Esophagus (tissue), 2 donors: ENCODE results near the gene CDC20. TPM values are rescaled to one million over a fixed set of nuclear protein-coding genes. Genes with fewer than 3 reads are reported as not detected.
A peak's percentile ranks its signal among the peaks of the same experiment; 100 is the strongest.

Experiments
- H3K27ac ChIP-seq, 2 donors: one replicate each; pipeline ENCODE4 v1.5.1; 2013; ENCODE audit warnings: low read depth in 2 of 2, mild to moderate bottlenecking in 2 of 2, inconsistent platforms in 1 of 2, low read length in 1 of 2, moderate library complexity in 1 of 2
- H3K27me3 ChIP-seq, 2 donors: one replicate each; pipeline ENCODE4 v1.6.1; 2013; ENCODE audit warnings: low read length in 2 of 2, control low read depth in 1 of 2, mild to moderate bottlenecking in 1 of 2; ENCODE audit not compliant: insufficient read depth in 2 of 2, control insufficient read depth in 1 of 2
- H3K36me3 ChIP-seq, 2 donors: one replicate each; pipeline ENCODE4 v1.6.1; 2013; ENCODE audit warnings: low read length in 1 of 2; ENCODE audit not compliant: control insufficient read depth in 2 of 2, insufficient read depth in 2 of 2
- H3K4me1 ChIP-seq, 2 donors: one replicate each; pipeline ENCODE4 v1.6.1; 2013; ENCODE audit warnings: low read length in 1 of 2; ENCODE audit not compliant: control insufficient read depth in 2 of 2, insufficient read depth in 2 of 2
- H3K4me3 ChIP-seq, 2 donors: one replicate each; pipeline ENCODE4 v1.5.1; 2013; ENCODE audit warnings: low read length in 2 of 2, mild to moderate bottlenecking in 2 of 2, low read depth in 1 of 2, moderate library complexity in 1 of 2
- H3K9me3 ChIP-seq, 2 donors: one replicate each; pipeline ENCODE4 v1.6.1; 2013; ENCODE audit warnings: mild to moderate bottlenecking in 2 of 2, low read depth in 1 of 2, low read length in 1 of 2, moderate library complexity in 1 of 2; ENCODE audit not compliant: control insufficient read depth in 2 of 2, insufficient read depth in 1 of 2
- WGBS, 2 donors: extraction: QIAGEN DNeasy Blood & Tissue Kit; methylation state at CpG; one replicate each; pipeline ENCODE4 v1.1.7; 2013; 5-methylcytosine and 5-hydroxymethylcytosine counted together
- polyA plus RNA-seq, 2 donors: library from polyadenylated mRNA; stranded (reverse); fragments of 200-250 nt; gene quantifications; one replicate each; pipeline ENCODE4 v1.2.3, GENCODE V29; 2013
- donor health status: healthy with polysubstance abuse.
- donor health status: Bipolar disorder and iron deficiency.

Gene CDC20
- polyA plus RNA-seq, 2 donors = 33.1 to 42.8 TPM

GRCh38 chr1:43325381-43325780 is 33.4 kb upstream of the CDC20 start:
- peaks cover 3% of the 10 kb centered on the region in 2 donors for H3K4me1 ChIP-seq
- H3K36me3 ChIP-seq = no peaks in the 10 kb centered on the region
- H3K4me3 ChIP-seq = no peak overlapping the region
- peaks cover 2 to 3% of the 10 kb centered on the region in 2 donors for H3K9me3 ChIP-seq
- no peaks in the 10 kb centered on the region for H3K27me3 ChIP-seq
- H3K27ac ChIP-seq = no peak overlapping the region

GRCh38 chr1:43327549-43328292 is 31.1 kb upstream of the CDC20 start:
- Histone ChIP-seq H3K27ac (no peak overlapping the region), H3K9me3 (peaks cover 2 to 3% of the 10 kb centered on the region in 2 donors), H3K4me1 (peaks cover 3 to 4% of the 10 kb centered on the region in 2 donors), H3K36me3 (no peaks in the 10 kb centered on the region), H3K27me3 (no peaks in the 10 kb centered on the region), H3K4me3 (no peak overlapping the region)
- WGBS, 2 donors = 94 to 97% methylated on average over 1 of the region's 1 CpG

- Histone ChIP-seq H3K4me3 (no peak overlapping the region), H3K27ac (peak overlapping the region in 1 of 2 donors; percentile 55)
These were observed 28.6 kb upstream of the CDC20 start for GRCh38 chr1:43329995-43330751.

GRCh38 chr1:43331688-43332087 is 27.1 kb upstream of the CDC20 start:
- WGBS, 2 donors = 90 to 96% methylated on average over 5 of the region's 5 CpGs
- H3K36me3 ChIP-seq = no peaks in the 10 kb centered on the region
- H3K4me3 ChIP-seq = no peak overlapping the region
- H3K27ac ChIP-seq = no peak overlapping the region
- H3K9me3 ChIP-seq = peaks cover 2 to 3% of the 10 kb centered on the region in 2 donors
- H3K4me1 ChIP-seq = peaks cover 3 to 4% of the 10 kb centered on the region in 2 donors
- no peaks in the 10 kb centered on the region for H3K27me3 ChIP-seq

More at GRCh38 chr1:43329995-43330751, 28.6 kb upstream of the CDC20 start:
- 45 to 48% methylated on average over 6 of the region's 6 CpGs for WGBS, 2 donors
- peaks cover 2 to 3% of the 10 kb centered on the region in 2 donors for H3K9me3 ChIP-seq
- H3K36me3 ChIP-seq = no peaks in the 10 kb centered on the region
- peaks cover 3 to 4% of the 10 kb centered on the region in 2 donors for H3K4me1 ChIP-seq
- no peaks in the 10 kb centered on the region for H3K27me3 ChIP-seq

GRCh38 chr1:43334453-43335205 is 24.2 kb upstream of the CDC20 start:
- no peaks in the 10 kb centered on the region for H3K27me3 ChIP-seq
- 72 to 74% methylated on average over 7 of the region's 7 CpGs for WGBS, 2 donors
- no peak overlapping the region for H3K27ac ChIP-seq
- no peaks in the 10 kb centered on the region for H3K36me3 ChIP-seq
- H3K4me3 ChIP-seq = no peak overlapping the region
- peaks cover 3 to 4% of the 10 kb centered on the region in 2 donors for H3K4me1 ChIP-seq
- no peaks in the 10 kb centered on the region for H3K9me3 ChIP-seq

- 79 to 81% methylated on average over 3 of the region's 3 CpGs for WGBS, 2 donors
- H3K4me1 ChIP-seq = no peaks in the 10 kb centered on the region
These were observed 21.2 kb upstream of the CDC20 start, which contains the start of gene MPL for GRCh38 chr1:43337588-43337987. MPL (plus strand) TSS chr1:43337818; CDS start chr1:43337849, 31 bp downstream.

GRCh38 chr1:43338001-43338400 is 20.8 kb upstream of the CDC20 start:
- no peak overlapping the region for H3K27ac ChIP-seq
- H3K4me3 ChIP-seq = no peak overlapping the region
- H3K9me3 ChIP-seq = no peaks in the 10 kb centered on the region
- 84 to 89% methylated on average over 5 of the region's 5 CpGs for WGBS, 2 donors
- H3K4me1 ChIP-seq = no peaks in the 10 kb centered on the region
- H3K27me3 ChIP-seq = no peaks in the 10 kb centered on the region
- H3K36me3 ChIP-seq = no peaks in the 10 kb centered on the region

More at GRCh38 chr1:43337588-43337987, 21.2 kb upstream of the CDC20 start, which contains the start of gene MPL:
- no peaks in the 10 kb centered on the region for H3K9me3 ChIP-seq
- H3K36me3 ChIP-seq = no peaks in the 10 kb centered on the region
- H3K4me3 ChIP-seq = no peak within 1 kb of the TSS
- no peak within 1 kb of the TSS for H3K27ac ChIP-seq
- H3K27me3 ChIP-seq = no peaks in the 10 kb centered on the region

- WGBS, 2 donors = 86 to 89% methylated on average over 6 of the region's 6 CpGs
- H3K9me3 ChIP-seq = no peaks in the 10 kb centered on the region
These were observed 19.1 kb upstream of the CDC20 start for GRCh38 chr1:43339584-43340232.

GRCh38 chr1:43340559-43340958 is 18.2 kb upstream of the CDC20 start:
- 57 to 73% methylated on average over 1 of the region's 1 CpG for WGBS, 2 donors
- Histone ChIP-seq H3K4me3 (no peak overlapping the region), H3K4me1 (no peaks in the 10 kb centered on the region), H3K36me3 (no peaks in the 10 kb centered on the region), H3K9me3 (no peaks in the 10 kb centered on the region), H3K27ac (no peak overlapping the region), H3K27me3 (no peaks in the 10 kb centered on the region)

More at GRCh38 chr1:43339584-43340232, 19.1 kb upstream of the CDC20 start:
- Histone ChIP-seq H3K4me3 (no peak overlapping the region), H3K27ac (no peak overlapping the region), H3K4me1 (no peaks in the 10 kb centered on the region), H3K36me3 (no peaks in the 10 kb centered on the region), H3K27me3 (no peaks in the 10 kb centered on the region)
